ENCODE results near the gene PCDHA7. TPM values are rescaled to one million over a fixed set of nuclear protein-coding genes. Genes with fewer than 3 reads are reported as not detected.
A peak's percentile ranks its signal among the peaks of the same experiment; 100 is the strongest.
"Not testable (repeated sequence)": the region's sequence is repeated elsewhere in the genome, so short reads cannot be mapped to it uniquely, and the experiment has no call there.

The PCDHA7 gene
- total and polyA plus RNA-seq, 12 donors, result 0.16 to 1.2 (median 0.22) TPM; not detected in 2

- intact Hi-C loops (cut with DNase I), result no loop called here
- no peaks in the 10 kb centered on the region for H3K9me3 ChIP-seq (replicated peaks in 1 of 3)
- no peak for DNase-seq
These were observed 1.8 kb downstream of the PCDHA7 start for GRCh38 chr5:140835622-140836510.

GRCh38 chr5:140840978-140841962, 7.2 kb downstream of the PCDHA7 start, which contains the start of gene PCDHA8:
PCDHA8 (plus strand) TSS chr5:140841187; CDS start chr5:140841322, 135 bp downstream.
- TF ChIP-seq CTCF (IDR thresholded peaks at IDR 0.05) (no peak), POLR2A (IDR thresholded peaks at IDR 0.05) (no peak)
- no peak within 1 kb of the TSS for H3K27ac ChIP-seq
- H3K4me1 ChIP-seq (replicated peaks in 1 of 2), result no peaks in the 10 kb centered on the region
- WGBS, 4 donors, result 13 to 26% (median 21%) methylated on average over 19 to 47 of the region's 47 CpGs
- H3K4me3 ChIP-seq, result peak within 1 kb of the TSS in 1 of 4 donors; percentile 23
- peaks cover 5% of the 10 kb centered on the region for H3K27me3 ChIP-seq
- intact Hi-C loops (cut with DNase I), result no loop called here
- DNase-seq, result no peak
- no peaks in the 10 kb centered on the region for H3K36me3 ChIP-seq (replicated peaks in 1 of 2)
- H3K9me3 ChIP-seq (replicated peaks in 1 of 3), result peaks cover 0 to 13% (median 0%) of the 10 kb centered on the region in 3 donors

More at GRCh38 chr5:140835622-140836510, 1.8 kb downstream of the PCDHA7 start:
- Histone ChIP-seq H3K27ac (no peak overlapping the region), H3K27me3 (peaks cover 21% of the 10 kb centered on the region), H3K4me1 (replicated peaks in 1 of 2) (no peaks in the 10 kb centered on the region), H3K4me3 (no peak overlapping the region), H3K36me3 (replicated peaks in 1 of 2) (no peaks in the 10 kb centered on the region)
- 32 to 49% (median 38%) methylated on average over 24 to 103 of the region's 103 CpGs for WGBS, 4 donors
- no peak for TF ChIP-seq POLR2A (IDR thresholded peaks at IDR 0.05)
- no peak for TF ChIP-seq CTCF (IDR thresholded peaks at IDR 0.05)

- intact Hi-C loops (cut with DNase I), result no loop called here
- no peak overlapping the region for H3K4me3 ChIP-seq
- no peak overlapping the region for H3K27ac ChIP-seq
- no peaks in the 10 kb centered on the region for H3K4me1 ChIP-seq (replicated peaks in 1 of 2)
- WGBS, 4 donors, result 35 to 49% (median 38%) methylated on average over 7 to 87 of the region's 87 CpGs; no CpG with 5 or more reads in 1 of the 4 donors
- H3K9me3 ChIP-seq (replicated peaks in 1 of 3), result peaks cover 0 to 16% (median 0%) of the 10 kb centered on the region in 3 donors
- TF ChIP-seq CTCF (IDR thresholded peaks at IDR 0.05) (no peak), POLR2A (IDR thresholded peaks at IDR 0.05) (no peak)
- H3K36me3 ChIP-seq (replicated peaks in 1 of 2), result no peaks in the 10 kb centered on the region
- DNase-seq, result no peak
- peaks cover under 1% of the 10 kb centered on the region for H3K27me3 ChIP-seq
These were observed 9.0 kb downstream of the PCDHA7 start for GRCh38 chr5:140842798-140843733.

GRCh38 chr5:140848139-140849102, 14.4 kb downstream of the PCDHA7 start, which contains the start of gene PCDHA9:
PCDHA9 (plus strand) TSS chr5:140848382; CDS start chr5:140848496, 114 bp downstream.
- H3K36me3 ChIP-seq (replicated peaks in 1 of 2); H3K27ac ChIP-seq; H3K4me1 ChIP-seq (replicated peaks in 1 of 2); H3K4me3 ChIP-seq; DNase-seq; intact Hi-C loops (cut with DNase I); H3K27me3 ChIP-seq: not testable (repeated sequence)
- peaks cover 0 to 16% (median 0%) of the 10 kb centered on the region in 3 donors for H3K9me3 ChIP-seq (replicated peaks in 1 of 3)
- 12 to 27% (median 15%) methylated on average over 15 to 46 of the region's 48 CpGs; no CpG with 5 or more reads in 1 of the 4 donors for WGBS, 4 donors

GRCh38 chr5:140849831-140850634, 16.0 kb downstream of the PCDHA7 start:
- intact Hi-C loops (cut with DNase I); H3K4me3 ChIP-seq; DNase-seq; H3K27me3 ChIP-seq; H3K27ac ChIP-seq; H3K36me3 ChIP-seq (replicated peaks in 1 of 2); H3K9me3 ChIP-seq (replicated peaks in 1 of 3); H3K4me1 ChIP-seq (replicated peaks in 1 of 2): not testable (repeated sequence)
- WGBS, 4 donors, result 34 to 55% (median 41%) methylated on average over 44 to 101 of the region's 101 CpGs; no CpG with 5 or more reads in 1 of the 4 donors

Data from adrenal gland (tissue), 12 donors.